NCI-H1436 treated with DMSO at 0.1 percent for 48 hours (cell line): ENCODE measurements around the gene CYTH4.

Experiments used
- DNase-seq: peaks from one replicate; lab custom pipeline; 2025; lab: John Stamatoyannopoulos, UW

Gene CYTH4

DNA sequence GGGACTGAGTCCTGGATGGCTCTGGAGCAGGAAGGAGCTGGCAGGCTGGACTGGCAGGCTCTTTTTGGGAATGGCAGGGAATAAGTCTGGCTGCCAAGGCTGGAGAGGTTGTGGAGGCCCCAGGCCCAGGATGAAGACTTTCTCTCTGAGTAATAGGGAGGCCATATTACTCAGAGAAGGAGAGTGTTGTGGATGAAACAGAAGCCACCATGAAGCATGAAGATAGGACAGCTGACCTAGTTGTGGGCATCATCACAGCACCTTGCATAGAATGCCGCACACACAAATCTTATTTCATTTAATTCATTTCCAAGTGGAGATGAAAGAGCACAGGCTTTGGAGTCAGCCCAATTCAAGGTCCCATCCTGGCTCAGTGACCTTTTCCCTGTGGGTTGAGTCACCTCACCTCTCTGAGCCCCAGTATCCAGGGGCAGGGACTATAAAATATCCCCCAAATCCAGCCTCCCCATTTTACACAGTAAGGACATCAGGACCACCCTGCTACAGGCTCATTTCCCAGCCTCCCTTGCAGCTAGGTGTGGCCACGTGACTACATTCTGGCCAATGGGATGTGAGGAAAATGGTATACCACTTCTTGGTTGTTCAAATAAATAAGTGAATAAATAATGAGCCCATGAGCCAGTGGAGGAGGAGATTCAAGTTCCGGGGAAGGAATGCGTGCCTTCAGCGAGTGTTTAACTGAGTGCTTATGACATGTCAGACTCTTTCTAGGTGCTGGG, 9.4 kb downstream of the CYTH4 start:
- no peak for DNase-seq

GRCh38 chr22:37292641-37293040, 10.3 kb downstream of the CYTH4 start:
- DNase-seq, result no peak

DNA sequence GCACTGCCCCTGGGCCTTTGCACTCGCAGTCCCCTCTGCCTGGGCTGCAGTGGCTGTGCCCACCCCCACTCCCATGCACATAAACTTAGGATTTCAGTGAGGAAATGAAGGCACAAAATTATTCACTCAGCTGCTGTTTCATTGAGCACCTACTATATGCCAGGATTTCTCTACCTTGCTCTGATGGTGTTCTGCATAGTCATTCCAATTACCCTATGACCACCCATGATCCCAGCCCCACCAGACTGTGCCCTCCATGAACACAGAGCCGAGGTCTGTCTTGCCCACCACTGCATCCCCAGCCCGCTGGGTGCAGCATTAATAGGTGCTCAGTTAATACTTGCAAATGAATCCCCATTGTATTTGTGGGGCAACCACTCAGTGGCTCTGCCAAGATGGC, 10.9 kb downstream of the CYTH4 start:
- DNase-seq, result no peak

DNA sequence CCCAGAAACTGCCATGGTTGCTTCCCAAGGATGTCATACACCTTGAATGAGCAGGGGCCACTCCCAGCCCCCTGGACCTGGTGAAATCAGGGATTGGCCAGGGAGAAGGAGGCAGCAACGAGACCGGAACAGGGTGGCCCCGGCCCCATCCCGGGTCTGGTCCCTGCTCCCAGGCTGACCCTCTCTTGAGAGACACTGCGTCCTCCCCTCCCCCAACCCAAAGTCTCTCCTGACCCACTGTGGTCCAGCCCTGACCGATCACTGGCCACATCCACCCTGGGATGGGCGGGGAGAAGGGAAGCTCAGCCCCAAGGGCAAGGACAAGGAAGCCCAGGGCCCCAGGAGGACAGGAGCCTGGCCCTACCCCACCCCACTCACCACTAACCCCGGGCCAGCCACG, 12.4 kb downstream of the CYTH4 start:
- DNase-seq, result no peak

- no peak for DNase-seq
Observed at GRCh38 chr22:37295213-37295886, 13.0 kb downstream of the CYTH4 start.

DNA sequence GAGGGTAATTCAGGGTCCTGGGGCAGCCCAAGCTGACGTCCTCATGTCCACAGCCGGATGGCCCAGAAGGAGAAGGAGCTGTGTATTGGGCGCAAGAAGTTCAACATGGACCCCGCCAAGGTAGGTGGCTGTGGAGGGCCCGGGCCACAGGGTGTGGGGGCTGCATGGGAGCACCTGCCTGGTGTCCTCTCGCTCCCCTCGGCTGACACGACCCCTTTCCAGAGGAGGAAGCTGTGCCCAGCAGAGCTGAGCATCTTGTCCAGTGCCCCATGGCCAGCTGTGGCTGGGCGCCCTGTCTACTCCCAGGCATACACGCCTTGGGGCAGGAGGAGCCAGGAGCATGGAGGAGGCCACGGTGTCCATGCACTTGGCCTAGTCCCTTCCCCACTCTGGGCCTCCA, 13.6 kb downstream of the CYTH4 start:
- DNase-seq, result no peak

DNA sequence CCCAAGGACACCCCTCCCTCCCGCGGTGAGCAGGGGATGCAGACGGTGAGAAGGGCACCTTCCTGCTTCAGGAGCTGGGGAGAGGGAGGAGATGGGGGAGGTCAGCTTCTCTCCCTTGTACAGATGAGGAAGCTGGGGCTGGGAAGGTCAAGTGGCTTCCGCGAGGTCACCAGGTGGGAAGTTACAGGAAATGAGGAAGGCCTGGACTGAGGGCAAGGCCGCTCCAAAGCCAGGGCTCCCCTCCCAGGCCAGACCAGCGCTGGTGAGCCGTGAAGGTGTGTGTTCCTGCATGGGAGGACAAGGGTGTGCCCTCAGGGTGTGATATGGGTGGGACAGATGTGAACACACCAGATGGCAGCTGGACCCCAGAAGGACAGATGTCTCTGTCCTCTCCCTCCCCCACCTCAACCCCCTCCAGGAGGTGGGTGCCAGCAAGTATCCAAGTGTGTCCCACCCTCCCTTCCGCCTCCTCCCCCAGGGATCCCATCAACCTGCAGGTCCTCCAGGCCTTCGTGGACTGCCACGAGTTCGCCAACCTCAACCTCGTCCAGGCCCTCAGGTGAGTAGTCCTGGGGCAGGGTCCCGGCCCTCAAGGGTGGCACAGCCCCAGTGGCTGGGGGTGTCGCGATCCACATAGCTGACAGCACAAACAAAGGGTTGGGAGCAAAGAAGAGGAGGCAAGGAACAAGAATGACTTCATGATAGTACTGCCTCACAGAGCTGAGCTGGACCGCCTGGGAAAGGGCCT, 16.6 kb downstream of the CYTH4 start:
- no peak for DNase-seq

DNA sequence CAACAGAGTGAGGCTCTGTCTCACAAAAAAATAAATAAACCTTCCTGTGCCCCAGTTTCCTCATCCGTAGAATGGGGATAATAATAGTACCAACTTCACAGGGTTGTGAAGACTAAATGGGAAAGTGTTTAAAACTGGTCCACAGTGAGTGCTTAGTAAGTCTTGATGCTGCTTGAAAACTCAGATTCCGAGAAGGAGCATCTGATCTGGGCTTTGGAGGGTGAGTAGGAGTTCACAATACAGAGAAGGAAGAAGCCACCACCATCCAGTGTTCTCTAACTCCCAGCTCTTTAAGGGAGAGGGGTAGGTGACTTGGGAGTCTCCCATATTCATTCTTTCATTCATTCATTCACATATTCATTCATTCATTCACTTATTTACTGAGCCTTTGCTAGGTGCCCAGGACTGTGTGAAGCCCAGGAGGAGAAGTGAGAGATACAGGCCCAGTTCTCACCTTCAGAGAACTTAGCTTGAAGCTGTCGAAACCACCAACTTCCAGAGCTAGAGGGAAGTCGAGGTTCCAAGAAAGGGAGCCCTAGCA, 17.7 kb downstream of the CYTH4 start:
- no peak for DNase-seq

GRCh38 chr22:37300551-37301017, 18.3 kb downstream of the CYTH4 start:
- no peak for DNase-seq

DNA sequence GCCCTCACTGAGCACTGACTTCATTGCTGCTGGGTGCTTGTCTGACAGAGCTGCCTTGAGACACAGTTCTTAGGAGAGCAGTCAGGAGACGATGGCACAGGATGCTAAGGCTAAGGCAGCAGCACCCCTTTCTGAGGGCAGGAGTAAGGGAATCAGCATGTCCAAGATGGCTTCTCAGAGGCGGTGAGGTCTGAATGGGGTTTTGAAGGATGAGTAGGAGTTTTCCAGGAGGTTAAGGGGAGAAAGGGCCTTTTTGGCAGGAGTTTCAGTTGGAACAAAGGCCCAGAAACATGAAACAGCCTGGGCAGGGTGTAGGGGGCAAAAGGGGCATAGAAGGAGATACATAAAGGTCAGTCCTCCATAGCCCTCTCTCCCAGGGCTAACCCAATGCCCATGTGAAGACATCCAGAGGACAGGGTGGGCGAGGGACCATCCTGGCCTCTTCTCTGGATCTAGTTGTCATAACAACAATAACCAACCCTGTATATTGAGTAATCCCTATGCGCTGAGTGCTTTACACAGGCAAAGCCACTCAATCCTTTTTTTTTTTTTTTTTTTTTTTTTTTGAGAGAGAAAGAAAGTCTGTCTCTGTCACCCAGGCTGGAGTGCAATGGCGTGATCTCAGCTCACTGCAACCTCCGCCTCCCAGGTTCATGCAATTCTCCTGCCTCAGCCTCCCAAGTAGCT, 19.0 kb downstream of the CYTH4 start:
- no peak for DNase-seq

DNA sequence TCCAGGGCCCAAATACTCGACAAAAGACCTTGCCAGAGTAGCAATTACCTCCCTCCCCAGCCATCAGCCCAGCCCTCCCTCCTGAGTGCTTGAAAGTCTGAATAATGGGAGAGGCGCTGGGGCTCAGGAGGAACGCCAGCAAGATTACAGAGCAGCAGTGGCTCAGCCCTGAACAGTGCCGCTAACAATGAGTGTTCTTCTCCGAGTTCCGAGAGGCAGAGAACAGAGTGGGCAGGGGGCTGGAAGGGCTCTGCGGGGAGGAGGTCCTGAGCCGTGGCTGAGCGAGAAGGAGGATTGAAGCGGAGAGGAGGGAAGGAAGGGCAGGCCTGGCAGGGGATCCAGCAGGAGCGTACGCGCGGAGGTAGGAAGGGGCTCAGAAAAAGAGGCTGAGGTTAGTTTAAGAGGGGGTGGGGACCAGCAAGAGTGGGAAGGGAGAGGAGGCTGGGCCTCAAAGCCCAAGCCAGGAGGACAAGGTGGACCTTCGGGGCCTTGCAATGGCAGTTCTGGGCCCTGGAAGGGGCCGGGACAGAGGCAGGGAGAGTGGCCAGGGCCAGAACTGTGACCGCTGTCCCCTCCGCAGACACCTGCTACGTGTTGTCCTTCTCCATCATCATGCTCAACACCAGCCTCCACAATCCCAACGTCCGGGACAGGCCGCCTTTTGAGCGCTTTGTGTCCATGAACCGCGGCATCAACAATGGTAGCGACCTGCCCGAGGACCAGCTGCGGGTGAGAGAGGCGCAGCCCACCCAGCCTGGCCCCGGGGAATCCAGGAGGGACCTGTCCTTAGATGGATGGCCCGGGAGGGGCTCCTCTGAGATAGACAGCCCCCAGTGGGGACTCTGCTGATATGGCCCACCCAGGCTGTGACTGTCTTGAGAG, 20.6 kb downstream of the CYTH4 start:
- DNase-seq, result no peak

DNA sequence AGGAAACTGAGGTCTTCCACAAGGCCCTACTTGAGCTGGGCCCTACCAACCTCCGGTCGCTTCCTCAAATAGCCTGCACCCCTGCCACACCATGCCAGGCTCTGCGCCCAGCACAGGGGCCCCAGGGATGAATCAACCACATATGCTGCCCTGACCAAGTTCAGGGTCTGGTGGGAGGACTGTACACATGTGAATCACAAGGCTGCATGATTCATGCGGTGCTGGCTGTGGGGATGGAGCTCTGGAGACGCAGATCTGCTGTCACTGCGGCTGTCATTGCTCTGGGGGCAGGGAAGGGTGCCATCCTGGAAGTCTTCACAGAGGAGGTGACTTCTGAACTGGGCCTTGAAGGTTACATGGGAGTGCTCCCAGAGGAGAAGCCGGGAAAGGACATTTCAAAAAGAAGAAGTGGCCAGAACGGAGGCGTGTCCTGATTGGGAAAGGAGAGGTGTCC, 21.5 kb downstream of the CYTH4 start:
- no peak for DNase-seq

- DNase-seq, result no peak
Observed at GRCh38 chr22:37304595-37305343, 22.5 kb downstream of the CYTH4 start.

GRCh38 chr22:37305887-37306286, 23.6 kb downstream of the CYTH4 start:
- no peak for DNase-seq

- no peak for DNase-seq
Observed at GRCh38 chr22:37306494-37306829, 24.2 kb downstream of the CYTH4 start.

GRCh38 chr22:37308385-37309200, 26.3 kb downstream of the CYTH4 start:
- DNase-seq, result no peak

- no peak for DNase-seq
Observed at GRCh38 chr22:37309211-37310074, 27.1 kb downstream of the CYTH4 start.

GRCh38 chr22:37310075-37310606, 27.8 kb downstream of the CYTH4 start:
- DNase-seq, result no peak
